GM04503 (cell line): Measurements from ENCODE around the gene SEMA4B.
"Not testable (repeated sequence)": the region's sequence is repeated elsewhere in the genome, so short reads cannot be mapped to it uniquely, and the experiment has no call there.

ENCODE experiments used
- DNase-seq: peaks from one replicate; pipeline ENCODE4 v3.0.0-alpha.2; 2012; ENCODE audit warnings: low read depth

The SEMA4B gene

DNA sequence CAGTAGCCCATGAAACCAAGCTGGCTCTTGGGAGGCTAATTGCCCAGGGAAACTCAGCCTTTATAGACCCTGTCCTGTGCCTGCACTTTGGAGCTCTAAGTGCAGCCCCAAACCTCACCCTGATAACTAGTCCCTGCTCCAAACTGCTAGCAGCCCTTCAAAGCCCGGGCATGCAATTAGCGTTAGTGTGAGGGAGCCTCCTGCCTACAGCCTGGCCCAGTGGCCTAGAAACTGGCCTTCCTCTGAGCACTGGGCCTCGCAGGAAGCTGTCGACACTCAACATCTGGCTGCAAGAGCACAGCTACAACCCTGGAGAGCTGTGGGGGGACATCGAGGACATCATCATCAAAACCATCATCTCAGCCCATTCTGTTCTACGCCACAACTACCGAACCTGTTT lies 56.6 kb downstream of the SEMA4B start:
- DNase-seq: no peak

GRCh38 chr15:90259524-90259923 lies 58.4 kb downstream of the SEMA4B start:
- no peak for DNase-seq

- DNase-seq: not testable (repeated sequence)
These were observed 59.6 kb downstream of the SEMA4B start for GRCh38 chr15:90260731-90261130.

DNA sequence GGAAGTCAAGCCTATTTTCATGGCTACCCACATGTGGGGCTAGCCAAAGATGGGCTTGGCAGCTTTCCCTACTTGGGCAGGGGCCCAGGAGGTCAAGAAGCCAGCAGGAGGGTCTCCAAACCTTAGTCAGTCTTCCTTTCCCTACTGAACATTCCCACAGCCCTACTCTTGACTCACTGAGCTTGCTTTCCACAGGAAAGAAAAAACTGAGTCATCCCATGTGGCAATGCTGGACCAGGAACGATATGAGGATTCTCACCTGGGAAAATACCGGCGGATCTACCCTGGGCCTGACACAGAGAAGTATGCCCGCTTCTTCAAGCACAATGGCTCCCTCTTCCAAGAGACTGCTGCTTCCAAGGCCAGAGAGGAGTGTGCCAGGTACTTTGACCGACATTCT lies 60.7 kb downstream of the SEMA4B start:
- DNase-seq: no peak

GRCh38 chr15:90262426-90262825 lies 61.3 kb downstream of the SEMA4B start:
- no peak for DNase-seq

- DNase-seq: no peak
These were observed 63.5 kb downstream of the SEMA4B start for GRCh38 chr15:90264671-90265070.

- peak; percentile 64 for DNase-seq
These were observed 64.3 kb downstream of the SEMA4B start, which contains the start of gene NGRN for GRCh38 chr15:90265271-90266060. TSS of gene NGRN (plus strand) at chr15:90265672. CDS start at chr15:90265713, 41 bp downstream.

DNA sequence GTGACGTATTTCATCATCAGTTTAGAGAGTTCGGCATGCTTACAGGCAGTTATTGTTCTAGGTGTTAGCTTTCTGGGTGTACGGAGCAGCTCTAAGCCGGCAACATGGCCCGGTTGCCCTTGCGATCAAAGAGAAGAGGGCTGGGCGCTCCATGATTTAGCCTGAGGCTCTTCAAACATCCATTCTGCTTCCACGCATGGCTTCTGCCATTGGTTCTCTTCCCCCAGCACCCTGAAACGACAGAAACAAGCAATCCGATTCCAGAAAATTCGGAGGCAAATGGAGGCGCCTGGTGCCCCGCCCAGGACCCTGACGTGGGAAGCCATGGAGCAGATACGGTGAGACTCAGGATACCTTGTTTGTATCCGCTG lies 64.9 kb downstream of the SEMA4B start:
- no peak for DNase-seq

DNA sequence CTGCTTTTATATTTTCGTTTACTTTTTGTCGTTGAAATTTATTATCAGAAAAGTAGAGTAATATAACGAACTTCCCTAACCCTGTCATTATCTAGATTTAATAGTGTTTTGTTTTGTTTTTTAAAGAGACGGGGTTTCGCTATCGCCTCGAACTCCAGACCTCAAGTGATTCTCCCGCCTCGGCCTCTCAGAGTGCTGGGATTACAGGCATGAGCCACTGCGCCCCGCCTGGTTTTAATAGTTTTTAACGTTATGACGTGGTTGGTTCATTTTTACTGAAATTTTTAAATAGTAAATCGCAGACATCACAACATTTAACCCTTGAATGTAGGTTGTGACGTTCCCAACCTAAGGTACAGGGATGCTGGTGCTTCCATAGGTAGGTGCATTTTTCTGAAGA lies 65.4 kb downstream of the SEMA4B start:
- no peak for DNase-seq

DNA sequence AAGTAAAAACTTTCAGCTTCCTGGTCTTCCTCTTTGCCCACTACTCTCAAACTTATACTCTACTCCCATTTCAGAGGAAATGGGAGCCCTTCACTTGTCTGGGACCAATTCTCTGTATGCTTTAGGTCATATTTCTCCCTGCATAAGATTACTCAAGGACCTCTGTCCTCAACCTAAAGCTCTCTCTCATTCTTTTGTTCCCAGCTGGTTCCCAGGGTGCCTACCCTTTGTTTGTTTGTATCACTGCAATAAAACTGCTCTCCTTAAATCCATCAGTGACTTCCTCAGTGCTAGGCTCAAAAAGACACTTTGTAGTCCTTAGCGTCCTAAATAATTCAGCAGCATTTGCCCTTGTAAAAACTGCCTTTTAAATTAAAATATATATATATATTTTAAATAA lies 67.3 kb downstream of the SEMA4B start:
- DNase-seq: no peak

DNA sequence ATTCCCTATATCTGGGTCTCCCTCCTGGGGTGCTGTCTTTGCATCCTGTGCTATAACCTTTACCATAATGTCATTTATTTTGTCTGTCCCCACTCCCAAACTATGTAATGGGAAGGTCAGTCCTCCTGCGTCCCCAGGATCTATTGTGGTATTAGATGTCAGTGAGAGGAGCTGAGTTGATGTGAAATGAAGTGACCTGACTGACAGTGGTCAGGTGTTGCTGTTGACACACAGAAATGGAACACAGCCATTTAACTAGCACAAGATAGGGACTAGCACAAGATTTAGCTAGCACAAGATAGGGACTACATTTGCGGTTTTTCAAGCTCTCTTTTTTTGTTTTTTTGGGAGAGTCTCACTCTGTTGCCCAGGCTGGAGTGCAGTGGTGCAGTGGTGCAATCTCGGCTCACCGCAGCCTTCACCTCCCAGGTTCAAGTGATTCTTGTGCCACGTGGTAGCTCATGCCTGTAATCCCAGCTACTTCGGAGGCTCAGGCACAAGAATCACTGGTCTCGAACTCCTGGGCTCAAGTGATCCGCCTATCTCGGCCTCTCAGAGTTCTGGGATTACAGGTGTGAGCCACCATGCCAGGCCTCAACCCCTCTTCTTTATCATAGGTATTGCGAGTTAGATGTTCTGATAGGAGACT lies 69.5 kb downstream of the SEMA4B start:
- DNase-seq: no peak

DNA sequence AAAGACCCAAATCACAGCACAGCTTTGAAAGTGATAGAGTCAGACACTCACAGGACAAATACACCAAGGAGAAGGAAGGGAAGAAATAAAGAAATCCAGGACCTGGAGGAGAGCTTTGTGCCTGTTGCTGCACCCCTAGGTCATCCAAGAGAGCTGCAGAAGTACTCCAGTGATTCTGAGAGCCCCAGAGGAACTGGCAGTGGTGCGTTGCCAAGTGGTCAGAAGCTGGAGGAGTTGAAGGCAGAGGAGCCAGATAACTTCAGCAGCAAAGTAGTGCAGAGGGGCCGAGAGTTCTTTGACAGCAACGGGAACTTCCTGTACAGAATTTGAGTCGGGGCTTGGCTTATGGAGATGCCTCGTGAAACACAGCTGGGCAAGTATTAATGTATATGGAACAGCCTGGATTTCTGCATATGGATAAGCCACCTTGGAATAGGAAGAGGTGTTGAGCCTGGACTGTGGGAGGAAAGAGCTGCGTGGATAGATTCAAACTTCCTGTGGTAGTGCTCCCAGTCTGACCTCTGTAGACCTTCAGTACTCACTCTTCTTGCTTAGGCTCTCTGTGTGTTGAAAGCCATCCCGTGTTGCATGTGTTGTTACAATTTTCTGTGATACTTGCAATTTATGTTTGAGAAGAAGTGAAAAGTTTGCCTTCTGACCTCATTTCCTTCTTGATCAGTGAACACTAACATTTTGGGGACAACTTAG lies 70.5 kb downstream of the SEMA4B start:
- DNase-seq: no peak

DNA sequence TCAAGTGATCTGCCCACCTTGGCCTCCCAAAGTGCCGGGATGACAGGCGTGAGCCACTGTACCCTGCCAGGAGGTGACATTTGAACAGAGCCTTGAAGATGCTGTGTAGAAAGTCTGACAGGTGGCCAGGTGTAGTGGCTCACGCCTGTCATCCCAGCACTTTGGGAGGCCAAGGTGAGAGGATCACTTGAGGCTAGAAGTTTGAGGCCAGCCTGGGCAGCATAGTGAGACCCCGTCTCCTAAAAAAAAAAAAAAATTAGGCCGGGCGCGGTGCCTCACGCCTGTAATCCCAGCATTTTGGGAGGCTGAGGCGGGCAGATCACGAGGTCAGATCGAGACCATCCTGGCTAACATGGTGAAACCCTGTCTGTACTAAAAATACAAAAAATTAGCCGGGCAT lies 77.3 kb downstream of the SEMA4B start:
- not testable (repeated sequence) for DNase-seq
